Left colon (tissue), 2 donors: ENCODE results near the gene LIMS4. TPM values are rescaled to one million over a fixed set of nuclear protein-coding genes. Genes with fewer than 3 reads are reported as not detected.
"Not testable (repeated sequence)": the region's sequence is repeated elsewhere in the genome, so short reads cannot be mapped to it uniquely, and the experiment has no call there.

Experiments
- ATAC-seq: fragments of 200-7000 bp; cut with Tn5 transposase; one replicate; pipeline ENCODE4 v1.9.1; 2020; ENCODE audit warnings: mild to moderate bottlenecking, moderate library complexity
- DNase-seq, 2 donors: peaks; one replicate each; pipeline ENCODE4 v3.0.0-alpha.2; 2020
- intact Hi-C, 2 donors: fragments of 100-400 bp; cut with DNase I in 1 of 2; cut with micrococcal nuclease in 1 of 2; formaldehyde crosslinking; loops; one replicate each; pipeline versions ENCODE4 v1.11.2 to v1.14.0; 2022; cut with DNase I, micrococcal nuclease
- long read RNA-seq: library from polyadenylated mRNA; unstranded; transcript quantifications from one replicate; pipeline ENCODE4 v2.0.0, GENCODE V29; 2021
- total RNA-seq, 2 donors: library from RNA; stranded (reverse); fragmentation: NEBNext Ultra II Directional; extraction: Animal tissue kit (Norgen Biotek cat#: 25700); gene quantifications; one replicate each; pipeline ENCODE4 v1.2.1, GENCODE V29; 2021
- donor health status: DM: no; HTN: no; CAD: no.
- donor health status: DM: yes; HTN: yes; CAD: no.

The LIMS4 gene
- total RNA-seq: 1 to 10 TPM; 1.1 to 1.2 TPM
- long read RNA-seq, partial matches to known transcripts: 0 of 1 reads
- long read RNA-seq, other reads (novel, unspliced or antisense): 0 of 1 reads

- intact Hi-C loops, DNase-seq: not testable (repeated sequence)
- ATAC-seq: peak; percentile 42
These were observed at the start of gene LIMS4 for GRCh38 chr2:110472171-110473058. Gene LIMS4 (minus strand): TSS chr2:110472816. CDS start chr2:110472778, 38 bp downstream.

- DNase-seq, intact Hi-C loops: not testable (repeated sequence)
These were observed 27.2 kb upstream of the LIMS4 start for GRCh38 chr2:110499755-110500377.

GRCh38 chr2:110496027-110496426, 23.4 kb upstream of the LIMS4 start:
- ATAC-seq: not testable (repeated sequence)

More at GRCh38 chr2:110499755-110500377, 27.2 kb upstream of the LIMS4 start:
- ATAC-seq: peak; percentile 92

GRCh38 chr2:110494488-110494887, 21.9 kb upstream of the LIMS4 start:
- DNase-seq, ATAC-seq, intact Hi-C loops: not testable (repeated sequence)

More at GRCh38 chr2:110496027-110496426, 23.4 kb upstream of the LIMS4 start:
- intact Hi-C loops, DNase-seq: not testable (repeated sequence)

- DNase-seq, ATAC-seq, intact Hi-C loops: not testable (repeated sequence)
These were observed 16.4 kb upstream of the LIMS4 start for GRCh38 chr2:110488991-110489390.

GRCh38 chr2:110482697-110483096, 10.1 kb upstream of the LIMS4 start:
- intact Hi-C loops, DNase-seq, ATAC-seq: not testable (repeated sequence)

- DNase-seq, intact Hi-C loops: not testable (repeated sequence)
- ATAC-seq: peak; percentile 66
These were observed 8.6 kb upstream of the LIMS4 start for GRCh38 chr2:110481200-110481599.

GRCh38 chr2:110480084-110480483, 7.5 kb upstream of the LIMS4 start:
- intact Hi-C loops, DNase-seq, ATAC-seq: not testable (repeated sequence)

GRCh38 chr2:110477370-110477769, 4.8 kb upstream of the LIMS4 start:
- DNase-seq, intact Hi-C loops, ATAC-seq: not testable (repeated sequence)

- ATAC-seq, DNase-seq, intact Hi-C loops: not testable (repeated sequence)
These were observed 4.3 kb upstream of the LIMS4 start for GRCh38 chr2:110476952-110477351.

GRCh38 chr2:110475627-110476359, 3.2 kb upstream of the LIMS4 start:
- intact Hi-C loops, DNase-seq, ATAC-seq: not testable (repeated sequence)

- ATAC-seq, DNase-seq, intact Hi-C loops: not testable (repeated sequence)
These were observed 2.3 kb upstream of the LIMS4 start for GRCh38 chr2:110474898-110475297.

- ATAC-seq, intact Hi-C loops: not testable (repeated sequence)
These were observed 393 bp upstream of the LIMS4 start for GRCh38 chr2:110473059-110473358.

GRCh38 chr2:110468921-110469320, 3.7 kb downstream of the LIMS4 start:
- ATAC-seq, DNase-seq, intact Hi-C loops: not testable (repeated sequence)

More at GRCh38 chr2:110473059-110473358, 393 bp upstream of the LIMS4 start:
- not testable (repeated sequence) for DNase-seq

- ATAC-seq, DNase-seq, intact Hi-C loops: not testable (repeated sequence)
These were observed 7.3 kb downstream of the LIMS4 start for GRCh38 chr2:110465312-110465711.

GRCh38 chr2:110462458-110462857, 10.2 kb downstream of the LIMS4 start:
- DNase-seq, ATAC-seq, intact Hi-C loops: not testable (repeated sequence)

- DNase-seq, intact Hi-C loops, ATAC-seq: not testable (repeated sequence)
These were observed 12.3 kb downstream of the LIMS4 start for GRCh38 chr2:110460318-110460717.

GRCh38 chr2:110457214-110457590, 15.4 kb downstream of the LIMS4 start:
- DNase-seq, intact Hi-C loops: not testable (repeated sequence)

More at GRCh38 chr2:110457214-110457590, 15.4 kb downstream of the LIMS4 start:
- ATAC-seq: not testable (repeated sequence)
